ENCODE measurements around the gene COL24A1. TPM values are rescaled to one million over a fixed set of nuclear protein-coding genes. Genes with fewer than 3 reads are reported as not detected.

The COL24A1 gene
- total RNA-seq, 1 experiment from 2014 or later, result 0.08 TPM

DNA sequence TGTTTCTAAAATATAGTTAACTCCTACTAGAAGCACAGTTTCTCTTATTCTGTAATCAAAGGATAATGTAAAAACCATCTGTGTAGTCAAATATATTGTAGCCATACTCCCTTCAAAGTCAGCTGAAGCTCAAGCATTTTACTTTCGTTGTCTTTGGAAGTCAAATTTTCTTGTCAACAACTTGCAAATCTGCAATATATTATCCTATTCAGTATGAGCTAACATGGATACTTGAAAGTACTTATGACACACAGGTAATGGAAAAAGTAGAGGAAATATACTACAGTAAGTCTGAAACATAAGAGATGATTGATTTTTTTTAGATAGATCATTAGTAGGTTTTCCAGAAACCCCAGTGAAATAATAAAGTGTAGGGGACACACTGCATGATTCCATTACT lies 121.5 kb downstream of the COL24A1 start:
- BruUV-seq (replicated peaks), result no TSS peak
- intact Hi-C loops (cut with micrococcal nuclease; ENCODE audit: unreplicated experiment), result loop anchor here (5.0 kb wide), 1 partner anchor 52 kb away; no protein-coding TSS in a partner anchor
- CTCF ChIA-PET, result no interaction called here

DNA sequence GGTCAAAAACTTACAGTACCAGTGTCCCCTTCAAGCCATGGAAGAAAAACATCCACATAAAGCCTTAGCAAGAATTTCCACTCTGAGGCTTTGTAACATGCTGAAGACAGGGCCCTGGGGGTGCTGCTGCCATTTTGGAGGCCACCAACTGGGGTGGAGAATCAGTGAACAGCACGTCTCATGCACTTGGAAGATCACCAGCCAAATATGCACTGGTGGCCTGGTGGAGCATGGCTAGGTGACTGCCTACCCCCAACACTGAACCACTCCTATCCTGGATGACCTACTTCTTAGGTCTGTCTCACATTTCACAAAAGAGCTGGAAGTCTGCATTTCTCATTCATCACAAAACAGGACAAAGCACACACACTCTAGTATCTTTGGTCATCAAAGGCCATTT lies 126.4 kb downstream of the COL24A1 start:
- Histone ChIP-seq H3K36me3 (ENCODE audit: control insufficient read depth, insufficient read depth, low read length) (no peaks in the 10 kb centered on the region), H3K4me1 (ENCODE audit: control insufficient read depth, insufficient read depth, low read length) (no peaks in the 10 kb centered on the region), H3K27me3 (ENCODE audit: control insufficient read depth, insufficient read depth, low read length) (peaks cover 17% of the 10 kb centered on the region), H3K9me3 (ENCODE audit: control insufficient read depth, insufficient read depth, low read depth, low read length) (no peaks in the 10 kb centered on the region), H3K4me3 (ENCODE audit: low read depth in 2 of 2, low read length in 2 of 2) (no peak overlapping the region), H3K27ac (ENCODE audit: low read length) (no peak overlapping the region)
- DNase-seq (ENCODE audit: low read depth, low spot score) (no peak), ATAC-seq (no peak)
- intact Hi-C loops (cut with micrococcal nuclease; ENCODE audit: unreplicated experiment), result no loop called here
- TF ChIP-seq POLR2AphosphoS5 (IDR thresholded peaks at IDR 0.05; ENCODE audit: low read depth, low read length) (no peak), SIN3A (IDR thresholded peaks at IDR 0.05; ENCODE audit: borderline replicate concordance, insufficient read depth, low read depth, low read length) (no peak), TCF7L2 (IDR thresholded peaks at IDR 0.05; ENCODE audit: low read depth, low read length) (no peak)
- TF ChIP-seq, protein P1, sequence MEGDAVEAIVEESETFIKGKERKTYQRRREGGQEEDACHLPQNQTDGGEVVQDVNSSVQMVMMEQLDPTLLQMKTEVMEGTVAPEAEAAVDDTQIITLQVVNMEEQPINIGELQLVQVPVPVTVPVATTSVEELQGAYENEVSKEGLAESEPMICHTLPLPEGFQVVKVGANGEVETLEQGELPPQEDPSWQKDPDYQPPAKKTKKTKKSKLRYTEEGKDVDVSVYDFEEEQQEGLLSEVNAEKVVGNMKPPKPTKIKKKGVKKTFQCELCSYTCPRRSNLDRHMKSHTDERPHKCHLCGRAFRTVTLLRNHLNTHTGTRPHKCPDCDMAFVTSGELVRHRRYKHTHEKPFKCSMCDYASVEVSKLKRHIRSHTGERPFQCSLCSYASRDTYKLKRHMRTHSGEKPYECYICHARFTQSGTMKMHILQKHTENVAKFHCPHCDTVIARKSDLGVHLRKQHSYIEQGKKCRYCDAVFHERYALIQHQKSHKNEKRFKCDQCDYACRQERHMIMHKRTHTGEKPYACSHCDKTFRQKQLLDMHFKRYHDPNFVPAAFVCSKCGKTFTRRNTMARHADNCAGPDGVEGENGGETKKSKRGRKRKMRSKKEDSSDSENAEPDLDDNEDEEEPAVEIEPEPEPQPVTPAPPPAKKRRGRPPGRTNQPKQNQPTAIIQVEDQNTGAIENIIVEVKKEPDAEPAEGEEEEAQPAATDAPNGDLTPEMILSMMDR (IDR thresholded peaks at IDR 0.05), result no peak
- TF ChIP-seq, protein P2, sequence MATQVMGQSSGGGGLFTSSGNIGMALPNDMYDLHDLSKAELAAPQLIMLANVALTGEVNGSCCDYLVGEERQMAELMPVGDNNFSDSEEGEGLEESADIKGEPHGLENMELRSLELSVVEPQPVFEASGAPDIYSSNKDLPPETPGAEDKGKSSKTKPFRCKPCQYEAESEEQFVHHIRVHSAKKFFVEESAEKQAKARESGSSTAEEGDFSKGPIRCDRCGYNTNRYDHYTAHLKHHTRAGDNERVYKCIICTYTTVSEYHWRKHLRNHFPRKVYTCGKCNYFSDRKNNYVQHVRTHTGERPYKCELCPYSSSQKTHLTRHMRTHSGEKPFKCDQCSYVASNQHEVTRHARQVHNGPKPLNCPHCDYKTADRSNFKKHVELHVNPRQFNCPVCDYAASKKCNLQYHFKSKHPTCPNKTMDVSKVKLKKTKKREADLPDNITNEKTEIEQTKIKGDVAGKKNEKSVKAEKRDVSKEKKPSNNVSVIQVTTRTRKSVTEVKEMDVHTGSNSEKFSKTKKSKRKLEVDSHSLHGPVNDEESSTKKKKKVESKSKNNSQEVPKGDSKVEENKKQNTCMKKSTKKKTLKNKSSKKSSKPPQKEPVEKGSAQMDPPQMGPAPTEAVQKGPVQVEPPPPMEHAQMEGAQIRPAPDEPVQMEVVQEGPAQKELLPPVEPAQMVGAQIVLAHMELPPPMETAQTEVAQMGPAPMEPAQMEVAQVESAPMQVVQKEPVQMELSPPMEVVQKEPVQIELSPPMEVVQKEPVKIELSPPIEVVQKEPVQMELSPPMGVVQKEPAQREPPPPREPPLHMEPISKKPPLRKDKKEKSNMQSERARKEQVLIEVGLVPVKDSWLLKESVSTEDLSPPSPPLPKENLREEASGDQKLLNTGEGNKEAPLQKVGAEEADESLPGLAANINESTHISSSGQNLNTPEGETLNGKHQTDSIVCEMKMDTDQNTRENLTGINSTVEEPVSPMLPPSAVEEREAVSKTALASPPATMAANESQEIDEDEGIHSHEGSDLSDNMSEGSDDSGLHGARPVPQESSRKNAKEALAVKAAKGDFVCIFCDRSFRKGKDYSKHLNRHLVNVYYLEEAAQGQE (IDR thresholded peaks at IDR 0.05; ENCODE audit: insufficient read depth in 1 of 2, low read depth in 2 of 2, low read length in 1 of 2), result no peak
- POLR2A ChIA-PET, result interaction anchor here (0.6 kb wide), 1 partner anchor 507 kb away, joined by 4 read pairs; no protein-coding TSS in a partner anchor
- in situ Hi-C loops (cut with HindIII; ENCODE audit: low pct_unique_long_range_greater_than_20kb, low sequenced_read_pairs), result no loop called here
- CTCF ChIA-PET, result no interaction called here
- no TSS peak for BruUV-seq (replicated peaks)

More for the DNA sequence above, 121.5 kb downstream of the COL24A1 start:
- no peak overlapping the region for H3K27ac ChIP-seq (ENCODE audit: low read length)
- POLR2A ChIA-PET, result interaction anchor here (0.6 kb wide), 1 partner anchor 439 kb away, joined by 13 read pairs; no protein-coding TSS in a partner anchor
- in situ Hi-C loops (cut with HindIII; ENCODE audit: low pct_unique_long_range_greater_than_20kb, low sequenced_read_pairs), result no loop called here
- ATAC-seq, result no peak
- no peak overlapping the region for H3K4me3 ChIP-seq (ENCODE audit: low read depth in 2 of 2, low read length in 2 of 2)
- peaks cover 18% of the 10 kb centered on the region for H3K27me3 ChIP-seq (ENCODE audit: control insufficient read depth, insufficient read depth, low read length)
- no peak for DNase-seq (ENCODE audit: low read depth, low spot score)
- TF ChIP-seq POLR2AphosphoS5 (IDR thresholded peaks at IDR 0.05; ENCODE audit: low read depth, low read length) (no peak), SIN3A (IDR thresholded peaks at IDR 0.05; ENCODE audit: borderline replicate concordance, insufficient read depth, low read depth, low read length) (no peak), TCF7L2 (IDR thresholded peaks at IDR 0.05; ENCODE audit: low read depth, low read length) (no peak)
- TF ChIP-seq, protein P2 (IDR thresholded peaks at IDR 0.05; ENCODE audit: insufficient read depth in 1 of 2, low read depth in 2 of 2, low read length in 1 of 2), result no peak
- TF ChIP-seq, protein P1 (IDR thresholded peaks at IDR 0.05), result no peak
- H3K4me1 ChIP-seq (ENCODE audit: control insufficient read depth, insufficient read depth, low read length), result no peaks in the 10 kb centered on the region
- no peaks in the 10 kb centered on the region for H3K9me3 ChIP-seq (ENCODE audit: control insufficient read depth, insufficient read depth, low read depth, low read length)
- no peaks in the 10 kb centered on the region for H3K36me3 ChIP-seq (ENCODE audit: control insufficient read depth, insufficient read depth, low read length)

All from Panc1 (cell line).